ENCODE results near the gene GFOD1. TPM values are rescaled to one million over a fixed set of nuclear protein-coding genes. Genes with fewer than 3 reads are reported as not detected.

The GFOD1 gene
- total RNA-seq, 2 experiments from 2014 or later, result 8.0 to 8.7 TPM

DNA sequence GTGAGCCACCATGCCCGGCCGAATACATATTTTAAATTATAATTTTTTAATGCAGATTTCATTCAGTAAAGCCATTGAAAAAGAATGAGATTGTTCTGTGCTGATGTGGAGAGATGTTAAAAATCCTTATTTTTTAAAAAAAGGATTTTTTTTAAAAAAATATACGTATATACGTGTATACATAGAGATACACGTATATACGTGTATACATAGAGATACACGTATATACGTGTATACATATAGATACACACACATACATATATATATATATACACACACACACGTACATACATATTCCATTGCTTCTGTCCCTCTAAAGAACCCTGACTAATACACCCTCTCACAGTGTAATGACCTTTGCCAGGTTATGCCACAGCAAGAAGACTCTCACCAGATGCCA lies 135.2 kb downstream of the GFOD1 start:
- ATAC-seq (no peak), DNase-seq (no peak)
- Mint-ChIP-seq H3K4me3 (no peak overlapping the region), H3K4me1 (ENCODE audit: low read depth) (peaks cover 44% of the 10 kb centered on the region), H3K36me3 (ENCODE audit: low read depth) (peaks cover 6% of the 10 kb centered on the region), H3K27me3 (ENCODE audit: low read depth) (no peaks in the 10 kb centered on the region), H3K9me3 (ENCODE audit: insufficient read depth) (no peaks in the 10 kb centered on the region), H3K27ac (no peak overlapping the region)
- ChIA-PET POLR2A (interaction anchor here (0.9 kb wide), 1 partner anchor 102 kb away, joined by 3 read pairs; no protein-coding TSS in a partner anchor), CTCF (no interaction called here)

DNA sequence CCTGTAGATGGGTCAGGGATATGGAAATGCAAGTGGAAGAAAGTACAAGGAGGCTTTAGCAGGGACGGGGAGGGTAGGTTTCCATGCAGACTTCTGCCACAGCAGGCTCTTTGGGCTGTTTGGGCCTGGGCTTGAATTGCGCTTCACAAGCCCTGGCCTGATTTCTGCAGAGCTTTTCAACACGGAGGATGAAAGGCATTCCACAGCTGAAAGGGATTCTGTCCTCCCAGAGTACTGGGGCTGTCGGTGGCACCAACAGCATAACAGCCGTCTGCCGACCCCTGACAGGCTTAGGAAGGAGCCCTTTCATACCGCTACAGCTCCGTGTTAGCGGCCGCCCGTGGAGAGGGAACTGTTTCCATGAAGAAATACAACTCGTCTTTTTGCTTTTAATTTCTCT lies 136.1 kb downstream of the GFOD1 start:
- POLR2A ChIA-PET, result interaction anchor here (0.9 kb wide), 1 partner anchor 103 kb away, joined by 3 read pairs; no protein-coding TSS in a partner anchor

DNA sequence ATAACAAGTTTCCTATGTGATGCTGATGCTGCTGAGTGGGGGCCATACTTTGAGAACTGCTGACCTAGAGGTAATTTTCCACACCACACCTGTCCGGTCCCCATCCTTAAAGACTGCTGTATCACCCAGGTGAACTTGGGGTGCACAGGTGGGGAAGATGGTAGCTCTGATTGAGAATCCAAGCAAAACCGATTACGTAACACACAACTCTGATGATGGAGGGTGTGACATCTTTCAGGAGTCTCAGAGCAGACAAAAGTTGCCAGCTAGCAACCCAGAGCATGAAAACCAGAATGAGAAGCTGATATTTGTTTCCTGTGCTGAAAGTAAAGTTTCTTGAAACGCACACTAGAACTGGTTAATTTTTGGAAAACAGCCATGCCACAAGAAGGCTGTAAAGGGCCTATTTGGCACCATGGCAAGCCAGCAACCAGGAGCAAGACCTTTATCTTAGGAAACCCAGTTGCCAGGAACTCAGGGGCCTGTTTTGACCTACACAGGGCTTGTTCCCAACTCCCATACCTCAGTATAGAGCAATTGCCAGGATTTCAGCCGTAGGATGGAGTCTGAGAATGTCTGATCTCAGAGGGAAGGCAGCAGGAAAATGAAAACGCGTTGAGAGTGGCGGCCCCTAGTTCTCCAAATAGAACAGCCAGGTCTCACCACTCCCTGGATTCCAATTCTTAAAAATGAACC lies 137.4 kb downstream of the GFOD1 start:
- Mint-ChIP-seq H3K4me3 (no peak overlapping the region), H3K27me3 (ENCODE audit: low read depth) (peaks cover 3% of the 10 kb centered on the region), H3K36me3 (ENCODE audit: low read depth) (peaks cover 3% of the 10 kb centered on the region), H3K27ac (no peak overlapping the region), H3K4me1 (ENCODE audit: low read depth) (peaks cover 22% of the 10 kb centered on the region), H3K9me3 (ENCODE audit: insufficient read depth) (no peaks in the 10 kb centered on the region)
- ATAC-seq (no peak), DNase-seq (no peak)
- POLR2A ChIA-PET, result no interaction called here
- CTCF ChIA-PET, result interaction anchor here (0.6 to 1.6 kb wide), 2 partner anchors 20 to 225 kb away, joined by 3 to 4 read pairs; partner anchors contain the start of gene SIRT5

More for the DNA sequence above, 136.1 kb downstream of the GFOD1 start:
- no peak overlapping the region for H3K4me3 Mint-ChIP-seq
- H3K9me3 Mint-ChIP-seq (ENCODE audit: insufficient read depth), result no peaks in the 10 kb centered on the region
- CTCF ChIA-PET, result no interaction called here
- ATAC-seq (no peak), DNase-seq (no peak)
- H3K27me3 Mint-ChIP-seq (ENCODE audit: low read depth), result peaks cover 3% of the 10 kb centered on the region
- H3K27ac Mint-ChIP-seq, result no peak overlapping the region
- peaks cover 3% of the 10 kb centered on the region for H3K36me3 Mint-ChIP-seq (ENCODE audit: low read depth)
- peaks cover 35% of the 10 kb centered on the region for H3K4me1 Mint-ChIP-seq (ENCODE audit: low read depth)

DNA sequence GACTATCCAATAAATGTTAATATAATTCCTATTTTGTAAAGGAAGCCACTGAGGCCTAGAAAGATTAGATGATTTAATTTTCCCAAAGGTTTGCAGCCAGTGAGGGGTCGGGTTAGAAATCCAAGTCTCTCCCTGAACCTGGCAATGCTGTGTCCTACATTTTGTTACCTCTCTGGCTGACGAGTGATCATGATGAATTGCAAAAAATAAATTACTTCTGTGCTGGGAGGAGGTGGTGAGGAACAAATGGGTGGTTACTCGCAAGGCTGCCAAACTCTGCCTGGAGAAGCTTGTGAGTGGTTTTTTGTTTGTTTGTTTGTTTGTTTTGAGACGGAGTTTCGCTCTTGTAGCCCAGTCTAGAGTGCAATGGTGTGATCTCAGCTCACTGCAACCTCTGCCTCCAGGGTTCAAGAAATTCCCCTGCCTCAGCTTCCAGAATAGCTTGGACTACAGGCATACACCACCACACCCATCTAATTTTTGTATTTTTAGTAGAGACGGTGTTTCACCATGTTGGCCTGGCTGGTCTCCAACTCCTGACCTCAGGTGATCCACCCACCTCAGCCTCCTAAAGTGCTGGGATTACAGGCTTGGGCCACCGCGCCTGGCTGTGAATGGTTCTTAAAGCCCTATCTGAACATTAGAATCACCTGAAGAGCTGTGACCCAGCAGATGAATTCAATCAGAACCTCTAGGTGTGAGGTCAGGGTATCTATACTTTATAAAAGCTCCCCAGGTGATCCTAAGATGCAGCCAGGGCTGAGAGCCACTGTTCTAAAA lies 138.9 kb downstream of the GFOD1 start:
- H3K9me3 Mint-ChIP-seq (ENCODE audit: insufficient read depth), result no peaks in the 10 kb centered on the region
- peaks cover 3% of the 10 kb centered on the region for H3K27me3 Mint-ChIP-seq (ENCODE audit: low read depth)
- no peaks in the 10 kb centered on the region for H3K36me3 Mint-ChIP-seq (ENCODE audit: low read depth)
- ChIA-PET CTCF (interaction anchor here (1.6 kb wide), 1 partner anchor 227 kb away, joined by 4 read pairs; the partner anchor contains the start of gene SIRT5), POLR2A (no interaction called here)
- ATAC-seq (no peak), DNase-seq (no peak)
- no peak overlapping the region for H3K27ac Mint-ChIP-seq
- peaks cover 8% of the 10 kb centered on the region for H3K4me1 Mint-ChIP-seq (ENCODE audit: low read depth)
- H3K4me3 Mint-ChIP-seq, result no peak overlapping the region

DNA sequence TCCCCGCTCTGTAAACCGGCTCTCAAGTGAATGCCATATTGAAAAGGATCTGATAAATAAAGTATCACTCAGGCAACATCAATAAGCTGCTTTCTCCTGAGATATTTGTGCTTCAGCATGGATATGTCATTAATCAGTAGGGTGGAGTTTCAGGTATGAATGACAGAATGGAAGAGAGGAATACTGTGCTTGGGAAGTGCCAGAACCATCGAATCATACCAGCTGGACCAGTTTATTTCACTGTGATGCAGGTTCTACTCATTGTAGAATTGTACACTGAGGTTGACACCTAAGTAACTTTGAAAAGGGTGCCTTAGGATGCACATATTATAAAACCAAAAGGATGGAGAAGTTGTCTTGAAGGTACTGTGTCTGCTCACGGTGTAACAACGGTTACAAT lies 141.2 kb downstream of the GFOD1 start:
- ATAC-seq, result no peak
- ChIA-PET POLR2A (no interaction called here), CTCF (interaction anchor here (0.9 to 1.3 kb wide), 4 partner anchors 9 to 192 kb away, joined by 3 to 4 read pairs (median 3); no protein-coding TSS in a partner anchor)
- H3K36me3 Mint-ChIP-seq (ENCODE audit: low read depth), result no peaks in the 10 kb centered on the region
- DNase-seq, result no peak
- H3K4me3 Mint-ChIP-seq, result no peak overlapping the region
- H3K9me3 Mint-ChIP-seq (ENCODE audit: insufficient read depth), result no peaks in the 10 kb centered on the region
- H3K4me1 Mint-ChIP-seq (ENCODE audit: low read depth), result peaks cover 2% of the 10 kb centered on the region
- peaks cover 3% of the 10 kb centered on the region for H3K27me3 Mint-ChIP-seq (ENCODE audit: low read depth)
- H3K27ac Mint-ChIP-seq, result no peak overlapping the region

DNA sequence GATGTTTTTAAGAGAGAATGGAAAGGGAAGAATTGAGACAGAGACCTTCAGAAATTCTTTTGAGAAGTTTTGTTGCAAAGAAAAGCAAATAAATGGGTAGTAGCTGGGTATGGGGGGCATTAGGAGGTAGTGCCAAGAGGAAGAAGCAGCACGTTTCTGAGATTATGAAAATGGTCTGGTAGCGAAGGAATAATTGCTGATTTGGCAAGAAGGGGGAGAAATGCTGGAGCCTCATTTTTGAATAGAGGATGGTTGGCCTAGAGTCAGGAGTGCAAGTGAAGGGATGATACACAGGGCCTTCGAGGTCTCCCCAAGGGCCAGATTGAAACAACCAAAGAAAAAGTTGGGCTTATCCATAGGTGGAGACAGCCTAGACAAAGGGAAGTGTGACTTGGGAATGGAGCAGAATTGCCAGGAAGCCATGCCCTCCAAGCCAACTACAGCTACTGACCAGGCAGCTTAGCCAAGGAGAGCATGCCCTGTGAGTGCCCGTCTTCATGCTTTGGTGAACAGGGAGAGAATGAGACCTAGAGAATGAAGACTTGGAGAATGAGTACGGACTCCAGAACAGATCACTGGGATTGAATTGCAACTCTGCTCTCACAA lies 144.9 kb downstream of the GFOD1 start:
- ATAC-seq (no peak), DNase-seq (no peak)
- no peak overlapping the region for H3K4me3 Mint-ChIP-seq
- H3K27ac Mint-ChIP-seq, result no peak overlapping the region
- POLR2A ChIA-PET, result interaction anchor here (0.6 to 1.2 kb wide), 2 partner anchors 14 to 26 kb away, joined by 3 to 4 read pairs; no protein-coding TSS in a partner anchor
- no peaks in the 10 kb centered on the region for H3K36me3 Mint-ChIP-seq (ENCODE audit: low read depth)
- CTCF ChIA-PET, result interaction anchor here (1.0 kb wide), 1 partner anchor 232 kb away, joined by 3 read pairs; the partner anchor contains the start of gene SIRT5
- H3K4me1 Mint-ChIP-seq (ENCODE audit: low read depth), result peaks cover 19% of the 10 kb centered on the region
- H3K9me3 Mint-ChIP-seq (ENCODE audit: insufficient read depth), result no peaks in the 10 kb centered on the region
- peaks cover 3% of the 10 kb centered on the region for H3K27me3 Mint-ChIP-seq (ENCODE audit: low read depth)

DNA sequence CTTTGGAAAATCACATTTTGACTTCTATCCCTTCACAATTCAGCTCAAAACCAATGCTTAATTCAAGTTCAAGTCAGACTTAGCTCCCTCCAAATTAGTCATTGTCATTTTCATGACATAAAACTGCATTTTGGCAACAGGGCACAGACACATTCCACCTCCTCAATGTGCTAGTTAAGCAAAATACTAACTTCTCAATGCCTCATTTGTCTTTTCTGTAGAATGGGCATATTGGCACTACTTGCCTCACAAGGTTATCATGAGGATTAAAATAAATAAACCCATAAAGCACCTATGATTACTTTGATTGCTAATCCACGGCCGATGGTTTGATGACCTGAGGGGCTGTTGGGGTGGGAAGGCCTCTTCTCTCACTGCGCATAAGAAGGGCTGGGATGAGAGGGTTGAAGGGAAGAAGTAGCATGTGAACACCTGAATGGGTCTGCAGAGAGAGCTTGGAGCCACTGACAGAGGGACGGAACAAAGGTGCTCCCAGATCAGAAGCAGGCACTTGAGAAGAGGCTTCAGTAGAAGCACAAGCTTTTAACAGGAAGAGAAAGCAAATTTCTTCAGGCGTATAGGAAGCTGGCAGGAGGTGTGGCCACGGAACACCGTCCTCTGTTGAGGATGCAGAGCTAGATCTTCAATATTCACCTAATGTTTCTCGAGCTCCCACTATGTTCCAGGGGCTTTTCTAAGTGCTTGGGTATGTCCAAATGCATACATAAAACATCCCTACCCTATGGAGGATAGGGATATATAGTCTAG lies 147.4 kb downstream of the GFOD1 start:
- no peaks in the 10 kb centered on the region for H3K9me3 Mint-ChIP-seq (ENCODE audit: insufficient read depth)
- H3K4me3 Mint-ChIP-seq, result no peak overlapping the region
- no peak for ATAC-seq
- DNase-seq, result no peak
- H3K4me1 Mint-ChIP-seq (ENCODE audit: low read depth), result peaks cover 27% of the 10 kb centered on the region
- ChIA-PET POLR2A (no interaction called here), CTCF (interaction anchor here (0.6 to 3.3 kb wide), 5 partner anchors 15 to 276 kb away, joined by 3 to 32 read pairs (median 6); partner anchors contain the start of gene SIRT5)
- H3K36me3 Mint-ChIP-seq (ENCODE audit: low read depth), result no peaks in the 10 kb centered on the region
- no peak overlapping the region for H3K27ac Mint-ChIP-seq
- H3K27me3 Mint-ChIP-seq (ENCODE audit: low read depth), result no peaks in the 10 kb centered on the region

DNA sequence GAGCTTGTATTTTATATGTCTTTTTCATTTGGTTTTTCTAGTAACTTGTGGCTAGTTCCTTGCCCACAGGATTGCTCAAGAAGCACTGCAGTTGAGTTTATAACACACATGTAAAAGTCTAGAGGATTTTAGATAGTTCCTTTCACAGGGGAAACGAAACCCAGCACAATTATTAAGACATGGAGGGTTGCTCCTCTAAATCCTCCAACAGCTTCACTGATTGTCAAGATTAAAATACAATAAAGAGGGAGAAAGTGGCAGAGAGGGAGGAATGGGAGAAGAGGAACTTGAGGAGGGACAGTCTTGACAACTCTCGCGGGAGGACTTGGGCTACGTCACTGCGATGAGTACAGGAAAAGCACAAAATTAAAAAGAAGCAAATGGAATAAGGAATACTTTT lies 149.4 kb downstream of the GFOD1 start:
- peaks cover 6% of the 10 kb centered on the region for H3K27me3 Mint-ChIP-seq (ENCODE audit: low read depth)
- H3K9me3 Mint-ChIP-seq (ENCODE audit: insufficient read depth), result no peaks in the 10 kb centered on the region
- ATAC-seq (no peak), DNase-seq (no peak)
- peak overlapping the region; percentile 47 for H3K27ac Mint-ChIP-seq
- CTCF ChIA-PET, result interaction anchor here (0.8 to 3.3 kb wide), 17 partner anchors 9 to 426 kb away, joined by 3 to 32 read pairs (median 3); partner anchors contain the start of gene SIRT5
- no peaks in the 10 kb centered on the region for H3K36me3 Mint-ChIP-seq (ENCODE audit: low read depth)
- no peak overlapping the region for H3K4me3 Mint-ChIP-seq
- POLR2A ChIA-PET, result interaction anchor here (0.7 to 1.3 kb wide), 2 partner anchors 9 to 237 kb away, joined by 4 read pairs; no protein-coding TSS in a partner anchor
- H3K4me1 Mint-ChIP-seq (ENCODE audit: low read depth), result peaks cover 30% of the 10 kb centered on the region

DNA sequence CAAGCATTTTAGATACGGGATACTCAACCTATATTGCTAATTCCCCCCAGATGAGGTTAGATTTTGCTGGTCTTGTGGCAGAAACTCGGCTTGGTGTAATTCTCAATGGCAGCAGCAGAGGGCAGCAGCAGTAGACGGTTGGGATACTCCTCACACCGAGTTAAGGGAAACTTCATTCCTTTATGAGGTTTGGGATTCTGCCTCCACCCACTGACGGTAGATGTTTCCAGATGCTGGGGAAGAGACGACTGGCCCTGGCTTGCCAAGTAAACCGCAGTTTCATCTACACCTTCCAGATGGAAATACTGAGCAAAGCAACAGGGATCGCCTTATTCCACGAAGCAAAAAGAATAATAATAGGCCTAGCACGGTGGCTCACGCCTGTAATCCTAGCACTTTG lies 150.8 kb downstream of the GFOD1 start:
- Mint-ChIP-seq H3K27me3 (ENCODE audit: low read depth) (peaks cover 6% of the 10 kb centered on the region), H3K9me3 (ENCODE audit: insufficient read depth) (no peaks in the 10 kb centered on the region), H3K36me3 (ENCODE audit: low read depth) (no peaks in the 10 kb centered on the region), H3K4me3 (no peak overlapping the region), H3K4me1 (ENCODE audit: low read depth) (peaks cover 32% of the 10 kb centered on the region), H3K27ac (no peak overlapping the region)
- peak; percentile 60 for ATAC-seq
- peak; percentile 85 for DNase-seq
- ChIA-PET POLR2A (no interaction called here), CTCF (interaction anchor here (0.8 to 3.3 kb wide), 8 partner anchors 10 to 288 kb away, joined by 3 to 32 read pairs (median 3); partner anchors contain the start of gene SIRT5)

DNA sequence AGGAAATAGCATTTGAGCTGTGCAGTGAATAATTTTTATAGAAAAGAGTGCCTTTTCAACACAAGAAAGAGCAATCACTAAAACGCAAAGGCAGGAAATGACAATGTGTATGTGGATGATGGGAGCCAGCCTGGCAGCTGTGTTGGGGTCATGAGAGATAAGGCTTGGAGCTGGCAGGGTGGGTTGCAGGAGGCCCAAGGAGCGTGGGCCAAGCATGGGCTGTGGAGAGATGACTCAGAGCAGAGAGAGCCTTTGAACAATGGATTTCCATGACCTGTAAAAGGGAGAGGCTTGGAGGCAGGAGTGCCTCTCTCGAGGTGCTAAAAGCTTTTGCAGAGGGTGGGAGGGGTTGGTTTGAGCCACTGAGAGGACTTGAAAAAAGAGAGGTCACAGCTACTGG lies 152.4 kb downstream of the GFOD1 start:
- Mint-ChIP-seq H3K4me3 (no peak overlapping the region), H3K27me3 (ENCODE audit: low read depth) (peaks cover 6% of the 10 kb centered on the region), H3K4me1 (ENCODE audit: low read depth) (peaks cover 25% of the 10 kb centered on the region), H3K36me3 (ENCODE audit: low read depth) (no peaks in the 10 kb centered on the region), H3K9me3 (ENCODE audit: insufficient read depth) (no peaks in the 10 kb centered on the region), H3K27ac (no peak overlapping the region)
- no peak for DNase-seq
- no peak for ATAC-seq
- ChIA-PET POLR2A (no interaction called here), CTCF (interaction anchor here (0.6 to 1.6 kb wide), 10 partner anchors 20 to 732 kb away, joined by 3 to 8 read pairs (median 3); no protein-coding TSS in a partner anchor)

DNA sequence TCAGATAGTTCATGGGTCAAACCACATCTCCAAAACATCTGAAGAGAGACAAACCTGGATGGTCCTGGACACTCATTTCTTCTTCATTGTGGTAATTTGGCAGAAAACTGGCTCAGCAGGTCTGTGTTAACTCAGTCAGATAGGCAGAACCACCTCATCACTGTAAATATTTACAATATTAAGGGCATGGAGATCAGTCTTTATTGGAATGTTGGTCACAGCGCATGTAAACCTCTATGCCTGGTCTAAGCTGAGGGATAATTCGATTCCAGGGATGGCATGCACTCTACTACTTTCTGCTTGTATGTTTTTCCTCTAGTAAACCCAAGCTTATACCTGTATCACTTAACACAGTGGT lies 155.1 kb downstream of the GFOD1 start:
- DNase-seq (no peak), ATAC-seq (no peak)
- Mint-ChIP-seq H3K9me3 (ENCODE audit: insufficient read depth) (no peaks in the 10 kb centered on the region), H3K4me3 (no peak overlapping the region), H3K36me3 (ENCODE audit: low read depth) (no peaks in the 10 kb centered on the region), H3K27ac (no peak overlapping the region), H3K4me1 (ENCODE audit: low read depth) (peaks cover 27% of the 10 kb centered on the region), H3K27me3 (ENCODE audit: low read depth) (peaks cover 6% of the 10 kb centered on the region)
- CTCF ChIA-PET, result interaction anchor here (0.9 to 7.1 kb wide), 13 partner anchors 9 to 420 kb away, joined by 3 to 62 read pairs (median 4); partner anchors contain the start of gene SIRT5
- POLR2A ChIA-PET, result no interaction called here

All from activated CD8-positive, alpha-beta T cell treated with anti-CD3 and anti-CD28 coated beads, Interleukin-2, amount 10 ng/mL, durations not matched to agents 7 days and 5 days (primary cell).